Measurements from ENCODE around the gene RBMS1. TPM values are rescaled to one million over a fixed set of nuclear protein-coding genes. Genes with fewer than 3 reads are reported as not detected.

RBMS1 gene
- total RNA-seq, 1 donor from 2014 or later: 54.7 TPM

GRCh38 chr2:160258492-160258805, 235.2 kb downstream of the RBMS1 start:
- H3K4me3 ChIP-seq (ENCODE audit: low read depth, low read length): no peak overlapping the region
- DNase-seq (ENCODE audit: low read depth): no peak
- TF ChIP-seq, protein P1, sequence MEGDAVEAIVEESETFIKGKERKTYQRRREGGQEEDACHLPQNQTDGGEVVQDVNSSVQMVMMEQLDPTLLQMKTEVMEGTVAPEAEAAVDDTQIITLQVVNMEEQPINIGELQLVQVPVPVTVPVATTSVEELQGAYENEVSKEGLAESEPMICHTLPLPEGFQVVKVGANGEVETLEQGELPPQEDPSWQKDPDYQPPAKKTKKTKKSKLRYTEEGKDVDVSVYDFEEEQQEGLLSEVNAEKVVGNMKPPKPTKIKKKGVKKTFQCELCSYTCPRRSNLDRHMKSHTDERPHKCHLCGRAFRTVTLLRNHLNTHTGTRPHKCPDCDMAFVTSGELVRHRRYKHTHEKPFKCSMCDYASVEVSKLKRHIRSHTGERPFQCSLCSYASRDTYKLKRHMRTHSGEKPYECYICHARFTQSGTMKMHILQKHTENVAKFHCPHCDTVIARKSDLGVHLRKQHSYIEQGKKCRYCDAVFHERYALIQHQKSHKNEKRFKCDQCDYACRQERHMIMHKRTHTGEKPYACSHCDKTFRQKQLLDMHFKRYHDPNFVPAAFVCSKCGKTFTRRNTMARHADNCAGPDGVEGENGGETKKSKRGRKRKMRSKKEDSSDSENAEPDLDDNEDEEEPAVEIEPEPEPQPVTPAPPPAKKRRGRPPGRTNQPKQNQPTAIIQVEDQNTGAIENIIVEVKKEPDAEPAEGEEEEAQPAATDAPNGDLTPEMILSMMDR (conservative IDR thresholded peaks at IDR 0.05; ENCODE audit: low read depth, low read length): no peak

DNA sequence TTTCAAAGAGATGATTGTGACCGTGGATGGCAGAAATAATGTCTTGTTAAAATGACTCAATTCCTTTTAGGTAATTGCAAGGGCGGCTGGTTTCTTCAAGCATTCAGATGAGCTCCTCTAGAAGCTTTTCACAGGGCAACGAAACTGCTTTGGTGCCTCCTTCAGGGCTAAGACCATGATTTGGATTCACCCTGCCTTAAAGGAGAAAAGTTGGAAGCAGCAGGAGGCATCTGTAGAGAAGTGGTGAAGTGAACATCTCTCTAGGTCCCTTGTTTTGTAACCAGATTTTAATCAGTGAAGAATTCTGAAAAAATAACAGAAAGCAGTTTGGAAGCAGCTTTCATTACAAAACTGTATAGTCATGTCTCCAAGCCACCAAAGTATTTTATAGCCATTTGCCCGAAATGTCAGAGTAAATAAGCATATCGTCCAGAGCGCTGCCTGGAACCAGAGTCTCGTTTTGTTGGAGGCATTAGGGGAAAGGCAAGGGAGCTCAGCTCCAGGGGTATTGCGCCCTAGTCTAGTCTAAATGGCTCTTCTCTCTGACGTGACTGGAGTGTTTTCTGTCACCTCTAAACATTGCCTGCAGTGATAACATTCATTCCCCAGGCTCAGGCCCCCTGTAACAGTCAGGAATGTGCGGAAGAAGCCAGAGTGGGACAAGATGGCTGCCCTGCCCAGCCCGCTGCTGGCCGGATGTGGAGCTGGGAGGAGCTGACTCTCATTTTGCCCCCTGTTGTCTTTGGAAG, 235.7 kb downstream of the RBMS1 start:
- TF ChIP-seq, protein P1 (conservative IDR thresholded peaks at IDR 0.05; ENCODE audit: low read depth, low read length): no peak
- H3K4me3 ChIP-seq (ENCODE audit: low read depth, low read length): no peak overlapping the region
- DNase-seq (ENCODE audit: low read depth): no peak

GRCh38 chr2:160257041-160257742, 236.4 kb downstream of the RBMS1 start:
- no peak overlapping the region for H3K4me3 ChIP-seq (ENCODE audit: low read depth, low read length)
- no peak for DNase-seq (ENCODE audit: low read depth)
- TF ChIP-seq, protein P1 (conservative IDR thresholded peaks at IDR 0.05; ENCODE audit: low read depth, low read length): no peak

GRCh38 chr2:160256507-160256906, 237.1 kb downstream of the RBMS1 start:
- no peak for DNase-seq (ENCODE audit: low read depth)
- no peak overlapping the region for H3K4me3 ChIP-seq (ENCODE audit: low read depth, low read length)
- TF ChIP-seq, protein P1 (conservative IDR thresholded peaks at IDR 0.05; ENCODE audit: low read depth, low read length): no peak

DNA sequence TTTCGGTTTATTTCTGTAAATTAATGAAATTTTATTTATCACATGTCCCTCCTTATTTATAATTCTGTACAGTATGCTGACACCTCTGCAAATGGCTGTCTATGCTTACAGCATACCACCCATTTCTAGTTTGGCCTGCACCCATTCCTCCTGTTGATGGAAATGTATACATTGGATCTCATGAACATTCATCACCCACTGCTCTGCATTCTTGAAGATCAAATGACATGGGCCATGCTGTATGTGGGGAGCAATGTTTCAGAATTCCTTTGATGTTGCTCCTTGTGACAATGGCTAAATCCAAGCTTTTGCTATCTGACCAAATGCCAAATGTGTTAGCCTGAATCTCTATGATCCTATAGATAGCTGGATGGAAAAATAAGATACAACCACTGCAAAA, 238.2 kb downstream of the RBMS1 start:
- no peak for DNase-seq (ENCODE audit: low read depth)
- no peak overlapping the region for H3K4me3 ChIP-seq (ENCODE audit: low read depth, low read length)
- TF ChIP-seq, protein P1 (conservative IDR thresholded peaks at IDR 0.05; ENCODE audit: low read depth, low read length): no peak

- no peak overlapping the region for H3K4me3 ChIP-seq (ENCODE audit: low read depth, low read length)
- no peak for DNase-seq (ENCODE audit: low read depth)
- TF ChIP-seq, protein P1 (conservative IDR thresholded peaks at IDR 0.05; ENCODE audit: low read depth, low read length): no peak
These were observed 239.3 kb downstream of the RBMS1 start for GRCh38 chr2:160254189-160254762.

Data from epithelial cell of proximal tubule (primary cell).